Activated T-cell treated with anti-CD3 and anti-CD28 coated beads, Interleukin-2, amount 50 U/mL, for 4 hours (primary cell): ENCODE measurements around the gene MARCHF9. TPM values are rescaled to one million over a fixed set of nuclear protein-coding genes. Genes with fewer than 3 reads are reported as not detected.
A peak's percentile ranks its signal among the peaks of the same experiment; 100 is the strongest.

Source experiments
- ATAC-seq, 2 donors: fragments of 200-7000 bp; cut with Tn5 transposase; one replicate each; pipeline ENCODE4 v1.10.0; 2021
- DNase-seq: peaks from one replicate; pipeline ENCODE4 v3.0.0-alpha.2; 2020
- H3K27me3 Mint-ChIP-seq: one replicate; pipeline ENCODE4 v1.8.0; 2021; ENCODE audit warnings: low read depth, mixed read lengths
- H3K36me3 Mint-ChIP-seq: one replicate; pipeline ENCODE4 v1.8.0; 2022; ENCODE audit warnings: mixed read lengths; ENCODE audit not compliant: insufficient read depth
- H3K4me1 Mint-ChIP-seq: one replicate; pipeline ENCODE4 v1.8.0; 2021; ENCODE audit warnings: low read depth, mixed read lengths
- H3K4me3 Mint-ChIP-seq: one replicate; pipeline ENCODE4 v1.8.0; 2021; ENCODE audit warnings: mild to moderate bottlenecking, moderate library complexity, mixed read lengths
- H3K9me3 Mint-ChIP-seq: one replicate; pipeline ENCODE4 v1.8.0; 2021; ENCODE audit warnings: mixed read lengths
- total RNA-seq, 3 donors: library from RNA; stranded (reverse); gene quantifications; one replicate each; pipeline ENCODE4 v1.2.1, GENCODE V29; 2021

Gene MARCHF9
- total RNA-seq, 3 donors from 2014 or later = 15.7 to 17.6 (median 17.3) TPM

DNA sequence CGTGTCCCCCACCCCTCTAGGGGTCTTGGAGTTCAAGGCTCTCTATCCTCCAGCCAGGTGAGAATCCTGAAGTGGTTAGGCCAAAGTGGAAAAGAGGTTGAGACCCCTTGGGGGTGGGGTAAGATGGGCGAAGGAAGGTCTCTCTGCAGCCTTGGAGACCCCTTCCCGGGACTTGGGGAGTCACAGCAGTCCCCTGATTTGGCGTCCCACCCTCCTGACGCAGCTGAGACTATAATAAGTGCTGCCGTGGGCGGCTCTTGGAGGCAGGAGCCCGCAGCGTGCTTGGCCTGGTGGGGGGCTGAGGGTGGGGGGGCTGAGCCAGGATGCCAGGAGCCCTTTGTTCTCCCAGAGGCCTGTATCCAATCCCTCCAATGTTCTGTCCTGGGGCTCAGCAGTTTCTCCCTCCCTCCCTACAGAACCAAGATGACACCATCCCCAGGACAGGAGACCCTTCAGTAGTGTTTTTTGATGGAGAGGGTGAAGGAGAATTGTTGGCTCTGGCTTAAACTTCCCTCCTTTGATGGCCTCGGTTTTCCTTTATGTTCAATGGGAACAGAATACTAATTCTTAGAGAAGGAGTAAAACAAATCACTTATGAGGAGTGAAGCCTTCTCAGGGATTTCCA, 14.9 kb upstream of the MARCHF9 start:
- H3K4me1 Mint-ChIP-seq = peaks cover 55% of the 10 kb centered on the region
- H3K4me3 Mint-ChIP-seq = peak overlapping the region; percentile 64
- no peaks in the 10 kb centered on the region for H3K9me3 Mint-ChIP-seq
- ATAC-seq (no peak), DNase-seq (no peak)
- H3K27me3 Mint-ChIP-seq = no peaks in the 10 kb centered on the region
- peaks cover 13% of the 10 kb centered on the region for H3K36me3 Mint-ChIP-seq

DNA sequence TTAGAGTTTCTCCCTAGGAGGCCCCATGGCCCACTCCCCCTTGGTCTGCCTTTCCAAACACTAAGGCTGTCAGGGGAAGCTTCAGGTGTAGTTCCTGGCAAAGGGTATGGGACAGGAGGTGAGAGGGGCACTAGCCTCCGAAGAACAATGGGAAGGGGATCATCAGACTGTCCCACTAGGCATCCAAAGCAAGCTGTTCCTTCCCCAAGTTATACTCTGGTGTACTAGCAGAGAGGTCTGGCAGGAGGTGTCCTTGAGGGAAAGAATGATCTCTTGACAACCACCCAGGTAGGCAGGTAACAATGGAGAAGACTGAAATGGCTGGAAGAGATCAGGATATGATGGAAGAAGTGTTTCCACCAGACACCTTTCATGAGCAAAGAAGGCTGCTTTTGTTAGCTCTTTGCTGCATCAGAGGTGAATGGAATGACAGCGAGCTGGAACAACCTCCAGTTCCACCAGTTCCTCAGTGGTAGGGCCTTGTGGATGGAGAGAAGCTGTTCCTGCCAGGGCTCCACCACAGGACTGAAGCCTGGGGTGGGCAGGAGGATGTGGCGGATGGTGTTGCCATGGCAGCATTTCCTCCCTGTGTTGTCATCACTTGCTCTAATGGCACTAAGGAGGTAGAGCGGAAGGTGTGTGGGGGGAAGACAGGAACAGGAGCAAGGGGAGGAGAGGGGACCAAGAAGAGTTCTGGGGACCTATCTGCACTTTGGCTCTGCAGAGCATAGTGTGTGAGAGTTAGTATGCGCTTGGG, 14.1 kb upstream of the MARCHF9 start:
- Mint-ChIP-seq H3K36me3 (peaks cover 16% of the 10 kb centered on the region), H3K4me3 (peak overlapping the region; percentile 91), H3K4me1 (peaks cover 60% of the 10 kb centered on the region), H3K9me3 (no peaks in the 10 kb centered on the region), H3K27me3 (no peaks in the 10 kb centered on the region)
- peak; percentile 68 for DNase-seq
- ATAC-seq = peak; percentile 43 to 48

DNA sequence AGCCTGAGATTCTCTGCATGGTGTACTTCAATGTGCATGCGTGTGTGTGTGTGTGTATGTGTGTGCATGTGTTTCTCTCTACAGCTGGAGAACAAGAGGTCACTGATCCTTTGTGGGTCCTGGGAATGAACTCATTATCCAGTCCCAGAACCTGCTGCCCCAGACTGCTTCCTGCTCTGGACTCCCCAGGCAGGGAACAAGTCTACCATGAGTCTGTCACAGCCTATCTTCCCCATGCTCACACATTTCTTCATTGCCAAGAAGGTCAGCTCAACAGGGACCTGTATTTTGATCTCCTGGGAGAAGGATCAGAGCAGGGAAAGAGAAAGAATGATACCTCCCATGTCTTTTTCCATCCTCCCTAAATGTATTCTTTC, 13.5 kb upstream of the MARCHF9 start:
- no peak for DNase-seq
- H3K4me3 Mint-ChIP-seq = peak overlapping the region; percentile 91
- no peaks in the 10 kb centered on the region for H3K9me3 Mint-ChIP-seq
- peaks cover 19% of the 10 kb centered on the region for H3K36me3 Mint-ChIP-seq
- H3K4me1 Mint-ChIP-seq = peaks cover 63% of the 10 kb centered on the region
- ATAC-seq = no peak
- no peaks in the 10 kb centered on the region for H3K27me3 Mint-ChIP-seq

DNA sequence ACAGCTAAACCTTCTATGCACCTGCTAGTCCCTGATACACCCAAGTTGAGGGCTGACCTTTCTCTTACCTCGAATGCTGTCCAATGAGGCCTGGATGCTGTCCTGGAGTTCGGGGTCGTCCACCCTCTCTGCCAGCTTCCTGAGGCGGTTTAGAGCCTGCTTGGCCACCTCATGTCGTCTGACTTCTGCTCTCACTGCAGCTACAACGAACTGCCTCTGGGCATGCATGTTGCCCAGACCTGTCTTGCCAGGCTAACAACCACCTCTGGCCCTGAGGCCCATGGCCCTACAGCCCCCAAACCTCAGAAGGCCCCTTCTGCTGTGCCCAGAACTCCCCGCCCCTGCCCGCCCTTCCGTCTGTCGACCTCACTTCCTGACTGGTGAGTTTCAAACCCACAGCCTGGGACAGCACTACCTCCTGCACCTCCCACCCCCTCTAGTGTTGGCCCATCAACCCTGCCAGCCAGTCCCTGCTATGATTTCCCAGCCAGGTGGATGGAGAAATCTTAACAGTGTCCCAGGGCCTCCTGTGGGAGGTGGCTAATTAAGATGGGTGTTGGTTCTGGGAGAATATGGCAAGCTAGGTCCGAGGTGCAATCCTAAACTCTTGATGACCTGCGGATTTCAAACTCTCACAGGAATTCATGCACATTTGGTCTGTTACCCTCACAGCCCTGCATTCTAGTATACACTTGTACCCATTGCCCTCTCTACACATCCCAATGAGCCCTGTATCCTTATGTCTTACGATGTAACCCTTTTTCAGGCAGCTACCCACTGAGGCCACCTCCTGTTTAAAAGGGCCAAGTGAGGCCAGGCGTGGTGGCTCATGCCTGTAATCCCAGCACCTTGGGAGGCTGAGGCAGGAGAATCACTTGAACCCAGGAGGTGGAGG, 12.8 kb upstream of the MARCHF9 start:
- peak; percentile 68 for DNase-seq
- Mint-ChIP-seq H3K4me3 (peak overlapping the region; percentile 91), H3K4me1 (peaks cover 58% of the 10 kb centered on the region), H3K27me3 (no peaks in the 10 kb centered on the region), H3K9me3 (no peaks in the 10 kb centered on the region), H3K36me3 (peaks cover 16% of the 10 kb centered on the region)
- ATAC-seq = peak; percentile 64 to 66

DNA sequence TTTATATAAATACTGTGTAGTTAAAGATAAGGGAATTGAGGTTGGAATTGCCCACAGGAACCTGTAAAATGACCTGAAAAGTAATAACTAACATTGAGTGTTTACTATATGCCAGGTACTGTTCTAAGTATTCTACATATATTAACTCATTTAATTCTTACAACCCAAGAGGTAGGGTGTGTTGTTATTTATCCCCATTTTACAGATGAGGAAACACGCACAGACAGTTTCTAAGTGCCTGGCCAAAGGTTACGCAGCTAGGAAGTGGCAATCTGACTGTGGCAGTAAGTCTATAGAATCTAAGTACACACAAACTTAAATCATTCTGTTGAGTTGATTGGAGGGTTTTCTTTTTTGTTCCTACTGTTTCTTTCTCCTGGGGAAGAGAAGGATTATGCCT, 11.1 kb upstream of the MARCHF9 start:
- no peaks in the 10 kb centered on the region for H3K27me3 Mint-ChIP-seq
- H3K4me3 Mint-ChIP-seq = peak overlapping the region; percentile 95
- no peaks in the 10 kb centered on the region for H3K9me3 Mint-ChIP-seq
- peaks cover 26% of the 10 kb centered on the region for H3K36me3 Mint-ChIP-seq
- H3K4me1 Mint-ChIP-seq = peaks cover 58% of the 10 kb centered on the region
- DNase-seq (no peak), ATAC-seq (no peak)

DNA sequence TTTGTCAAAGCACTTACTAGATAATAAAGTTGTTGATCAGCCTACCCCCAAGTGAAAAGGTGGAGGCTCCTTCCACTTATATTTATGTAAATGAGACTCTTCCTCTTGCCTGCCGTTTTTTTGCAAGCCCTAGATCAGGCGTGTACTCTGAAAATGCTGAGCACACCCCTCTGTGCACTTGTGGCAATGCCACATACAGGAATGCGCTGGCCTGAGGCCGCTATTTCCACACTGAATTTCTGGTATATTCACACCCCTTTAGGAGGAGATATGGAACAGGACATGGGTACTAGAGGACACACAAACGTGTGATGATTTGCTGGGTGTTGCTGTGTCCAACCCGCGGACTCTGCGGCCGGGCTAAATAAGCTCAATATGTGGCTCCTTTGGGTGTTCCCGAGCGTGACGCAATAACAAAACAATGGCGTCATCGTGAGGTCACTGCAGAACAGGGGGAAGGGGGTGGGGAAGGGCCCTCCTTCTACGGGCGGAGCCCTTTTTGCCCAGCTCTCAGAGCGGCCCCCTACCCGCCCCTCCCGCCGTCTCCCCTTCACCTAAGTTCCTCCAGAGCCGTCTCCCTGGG, 10.6 kb upstream of the MARCHF9 start:
- Mint-ChIP-seq H3K4me3 (peak overlapping the region; percentile 95), H3K27me3 (no peaks in the 10 kb centered on the region), H3K9me3 (no peaks in the 10 kb centered on the region), H3K36me3 (peaks cover 27% of the 10 kb centered on the region), H3K4me1 (peaks cover 54% of the 10 kb centered on the region)
- peak; percentile 46 to 48 for ATAC-seq
- DNase-seq = peak; percentile 66

DNA sequence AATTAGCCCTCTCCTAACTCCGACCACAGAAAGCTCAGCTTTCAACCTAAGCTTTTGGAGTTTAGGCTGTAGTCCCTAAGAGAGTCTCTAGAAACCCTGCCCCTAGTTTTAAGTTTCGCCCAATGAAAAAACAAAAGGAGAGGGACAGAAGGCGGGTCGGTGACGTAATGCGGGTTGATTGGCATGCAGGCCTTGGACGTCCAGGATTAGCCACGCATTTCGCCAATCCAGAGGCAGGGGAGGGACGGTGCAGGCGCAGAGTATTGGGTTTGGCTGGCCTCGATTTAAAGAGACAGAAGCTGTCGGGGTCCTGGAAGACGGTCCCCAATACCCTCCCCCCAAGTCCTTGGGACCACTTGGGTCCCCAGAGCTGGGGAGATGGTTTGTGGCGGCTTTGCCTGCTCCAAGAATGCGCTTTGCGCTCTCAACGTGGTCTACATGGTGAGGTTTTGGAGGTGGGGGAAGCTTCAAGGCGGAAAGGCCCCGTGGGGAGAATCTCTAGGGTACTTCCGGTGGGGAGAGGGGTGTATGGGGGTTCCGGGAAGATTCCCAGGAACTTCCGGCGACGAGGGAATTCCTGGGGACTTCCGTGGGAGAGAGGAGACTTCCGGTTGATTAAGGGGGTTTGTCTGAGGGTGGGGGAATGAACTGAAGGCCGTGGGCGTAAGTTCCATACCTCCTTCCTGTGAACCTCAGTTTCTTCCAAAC, 10.0 kb upstream of the MARCHF9 start, which contains the start of gene TSPAN31:
TSPAN31 (plus strand) TSS at position 263 of the 708 bp plus-strand sequence; CDS start at position 379, 116 bp downstream.
- ATAC-seq (peak; percentile 88 to 91), DNase-seq (peak; percentile 92)
- H3K36me3 Mint-ChIP-seq = peaks cover 27% of the 10 kb centered on the region
- peaks cover 47% of the 10 kb centered on the region for H3K4me1 Mint-ChIP-seq
- peak within 1 kb of the TSS; percentile 95 for H3K4me3 Mint-ChIP-seq
- no peaks in the 10 kb centered on the region for H3K9me3 Mint-ChIP-seq
- H3K27me3 Mint-ChIP-seq = no peaks in the 10 kb centered on the region

DNA sequence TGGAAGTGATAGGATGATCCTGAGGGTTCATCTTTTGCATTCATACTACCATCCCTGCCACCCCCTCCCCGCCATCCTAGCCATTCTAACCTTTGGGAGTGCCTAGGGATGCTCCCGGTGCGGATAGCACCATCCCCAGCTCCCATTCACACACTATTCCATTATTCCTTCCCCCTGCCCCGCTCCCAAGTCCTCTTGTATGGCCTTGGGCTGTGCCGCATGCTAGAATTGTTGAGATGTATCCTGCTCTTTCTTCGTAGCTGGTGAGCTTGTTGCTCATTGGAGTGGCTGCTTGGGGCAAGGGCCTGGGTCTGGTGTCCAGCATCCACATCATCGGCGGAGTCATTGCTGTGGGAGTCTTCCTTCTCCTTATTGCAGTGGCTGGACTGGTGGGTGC, 9.4 kb upstream of the MARCHF9 start:
- DNase-seq (no peak), ATAC-seq (no peak)
- H3K27me3 Mint-ChIP-seq = no peaks in the 10 kb centered on the region
- no peaks in the 10 kb centered on the region for H3K9me3 Mint-ChIP-seq
- peak overlapping the region; percentile 95 for H3K4me3 Mint-ChIP-seq
- peaks cover 30% of the 10 kb centered on the region for H3K36me3 Mint-ChIP-seq
- H3K4me1 Mint-ChIP-seq = peaks cover 49% of the 10 kb centered on the region

DNA sequence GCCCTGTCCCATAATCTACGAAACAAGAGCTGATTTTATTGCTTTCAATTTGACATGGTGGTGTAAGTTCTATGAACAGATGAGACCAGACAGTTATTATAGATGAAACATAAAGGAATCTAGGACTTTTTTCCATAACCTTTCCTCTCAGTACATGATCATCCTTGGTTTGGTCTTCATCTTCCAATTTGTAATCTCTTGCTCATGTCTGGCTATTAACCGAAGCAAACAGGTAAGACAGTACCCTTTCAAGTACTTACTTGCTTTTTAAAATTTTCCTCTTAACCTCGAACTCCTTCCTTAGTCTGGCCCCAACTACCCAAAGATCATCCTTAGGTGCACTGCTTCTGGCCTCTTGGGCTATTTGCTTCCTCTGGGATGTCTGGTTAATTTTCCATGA, 8.9 kb upstream of the MARCHF9 start:
- H3K4me1 Mint-ChIP-seq = peaks cover 49% of the 10 kb centered on the region
- H3K27me3 Mint-ChIP-seq = no peaks in the 10 kb centered on the region
- ATAC-seq = no peak
- no peaks in the 10 kb centered on the region for H3K9me3 Mint-ChIP-seq
- H3K36me3 Mint-ChIP-seq = peaks cover 34% of the 10 kb centered on the region
- DNase-seq = no peak
- H3K4me3 Mint-ChIP-seq = peak overlapping the region; percentile 95

DNA sequence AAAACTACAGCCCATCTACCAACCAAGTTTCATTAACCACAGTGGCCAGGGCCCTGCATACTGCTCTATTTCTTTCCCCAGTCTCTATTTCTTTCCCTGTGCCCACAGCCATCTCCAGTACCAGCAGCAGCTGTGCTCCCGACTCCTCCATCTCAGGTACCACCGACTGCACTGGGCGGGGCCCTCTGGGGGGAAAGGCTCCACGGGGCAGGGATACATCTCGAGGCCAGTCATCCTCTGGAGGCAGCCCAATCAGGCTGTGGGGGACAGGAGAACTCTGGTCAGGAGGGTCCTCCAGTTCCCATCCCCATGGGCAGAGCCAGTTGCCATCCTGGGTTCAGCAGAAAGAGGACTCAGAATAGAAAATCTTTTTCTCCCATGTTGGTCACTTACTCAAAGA, 5.8 kb upstream of the MARCHF9 start:
- Mint-ChIP-seq H3K4me1 (peaks cover 57% of the 10 kb centered on the region), H3K36me3 (peaks cover 41% of the 10 kb centered on the region), H3K4me3 (no peak overlapping the region), H3K27me3 (no peaks in the 10 kb centered on the region), H3K9me3 (no peaks in the 10 kb centered on the region)
- DNase-seq = no peak
- ATAC-seq = no peak

DNA sequence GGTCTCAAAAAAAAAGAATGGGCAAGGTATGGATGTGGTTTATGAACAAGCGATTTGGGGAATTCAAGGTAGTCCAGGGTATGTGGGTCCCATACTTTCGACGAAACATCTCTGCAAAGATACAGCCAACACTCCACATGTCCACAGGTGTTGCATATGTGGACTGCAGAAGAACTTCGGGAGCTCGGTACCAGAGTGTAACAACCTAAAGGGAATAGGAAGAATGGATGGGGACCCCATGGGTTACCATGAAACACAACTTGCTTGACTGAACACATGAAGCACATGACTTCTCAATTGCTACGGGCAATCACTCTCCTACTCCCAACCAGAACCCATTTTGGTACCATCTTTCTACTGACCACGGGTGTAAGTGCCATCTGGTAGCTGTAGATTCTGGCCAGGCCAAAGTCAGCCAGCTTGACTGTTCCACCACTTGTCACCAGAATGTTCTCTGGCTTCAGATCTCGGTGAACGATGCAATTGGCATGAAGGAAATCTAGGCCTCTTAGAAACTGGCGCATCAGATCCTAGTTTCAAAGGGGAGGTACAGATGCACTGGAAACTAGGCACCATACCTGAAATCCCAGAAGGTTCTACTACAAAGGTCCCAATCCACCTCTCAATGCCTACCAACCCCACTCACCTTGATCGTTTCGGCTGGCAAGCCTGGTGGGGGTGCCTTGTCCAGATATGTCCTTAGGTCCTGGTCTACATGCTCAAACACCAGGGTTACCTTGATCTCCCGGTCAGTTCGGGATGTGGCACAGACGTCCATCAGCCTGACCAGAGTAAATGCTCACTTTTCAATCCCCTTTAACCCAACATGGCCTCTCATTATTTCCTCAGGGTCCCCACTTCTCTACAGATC, 4.1 kb upstream of the MARCHF9 start:
- H3K4me1 Mint-ChIP-seq = peaks cover 49% of the 10 kb centered on the region
- H3K36me3 Mint-ChIP-seq = peaks cover 38% of the 10 kb centered on the region
- DNase-seq (no peak), ATAC-seq (no peak)
- H3K27me3 Mint-ChIP-seq = no peaks in the 10 kb centered on the region
- peak overlapping the region; percentile 96 for H3K4me3 Mint-ChIP-seq
- no peaks in the 10 kb centered on the region for H3K9me3 Mint-ChIP-seq

DNA sequence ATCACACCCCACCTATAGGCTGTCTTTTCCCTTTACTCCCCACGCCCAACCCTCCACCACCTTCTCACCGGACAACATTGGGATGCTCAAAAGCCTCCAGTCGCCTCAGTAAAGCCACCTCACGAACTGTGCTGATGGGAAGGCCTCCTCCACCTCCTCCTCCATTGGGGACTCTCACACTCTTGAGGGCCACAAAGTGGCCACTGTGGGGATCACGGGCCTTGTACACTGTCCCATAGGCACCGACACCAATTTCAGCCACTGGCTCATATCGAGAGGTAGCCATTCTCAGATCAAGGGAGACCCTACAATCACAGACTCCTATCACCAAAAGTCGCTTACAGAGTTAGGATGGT, 3.5 kb upstream of the MARCHF9 start:
- H3K36me3 Mint-ChIP-seq = peaks cover 32% of the 10 kb centered on the region

More for the DNA sequence above, 3.5 kb upstream of the MARCHF9 start:
- Mint-ChIP-seq H3K4me3 (peak overlapping the region; percentile 96), H3K27me3 (no peaks in the 10 kb centered on the region), H3K4me1 (peaks cover 48% of the 10 kb centered on the region), H3K9me3 (no peaks in the 10 kb centered on the region)
- no peak for DNase-seq
- no peak for ATAC-seq
